Stimulated activated CD4-positive, alpha-beta T cell treated with anti-CD3 and anti-CD28 coated beads, Interleukin-2, amount 100 ng/mL, for 4 hours (primary cell): ENCODE measurements around the gene FAM219A.
A peak's percentile ranks its signal among the peaks of the same experiment; 100 is the strongest.

Source experiments
- DNase-seq: peaks from one replicate; pipeline ENCODE4 v3.0.0-alpha.2; 2020; ENCODE audit warnings: low read depth

FAM219A gene

DNA sequence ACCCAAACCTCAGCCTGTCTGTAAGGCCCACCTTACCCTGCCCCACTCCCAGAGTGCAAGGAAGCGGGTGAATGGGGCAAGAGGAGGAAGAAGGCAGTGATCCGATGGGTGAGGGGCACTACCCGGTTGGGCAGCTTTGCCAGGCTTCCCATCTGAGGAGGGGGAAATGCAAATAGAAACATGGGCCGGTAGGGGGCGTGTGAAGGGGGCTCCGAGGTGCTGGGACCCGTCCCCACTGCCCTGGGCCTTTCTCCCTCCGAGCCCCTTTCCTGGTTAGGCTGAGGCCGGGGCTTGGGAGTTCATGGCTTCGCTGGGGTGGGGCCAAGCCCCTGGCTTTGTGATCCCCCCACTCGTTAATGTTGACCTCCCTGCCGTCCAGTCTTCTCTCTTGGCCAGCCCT is 58.1 kb downstream of the FAM219A start:
- DNase-seq, result no peak

DNA sequence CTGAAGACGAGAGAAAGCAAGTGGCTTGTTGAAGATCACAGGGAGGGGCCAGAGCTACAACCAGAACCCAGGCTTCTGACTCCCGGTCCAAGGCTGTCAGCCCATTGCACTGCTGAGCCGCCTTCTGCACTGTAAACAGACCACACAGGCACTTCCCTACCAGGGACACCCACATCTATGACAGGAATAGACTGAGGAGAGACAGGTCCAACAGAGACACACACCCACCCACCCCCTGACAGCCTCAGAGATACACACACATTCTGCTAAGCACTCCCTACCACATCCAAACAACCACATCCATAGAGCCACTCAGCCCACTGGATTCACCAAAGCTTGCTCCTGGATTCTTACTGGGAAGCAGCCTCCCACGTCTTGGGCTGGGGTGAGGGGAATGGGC is 58.6 kb downstream of the FAM219A start:
- no peak for DNase-seq

DNA sequence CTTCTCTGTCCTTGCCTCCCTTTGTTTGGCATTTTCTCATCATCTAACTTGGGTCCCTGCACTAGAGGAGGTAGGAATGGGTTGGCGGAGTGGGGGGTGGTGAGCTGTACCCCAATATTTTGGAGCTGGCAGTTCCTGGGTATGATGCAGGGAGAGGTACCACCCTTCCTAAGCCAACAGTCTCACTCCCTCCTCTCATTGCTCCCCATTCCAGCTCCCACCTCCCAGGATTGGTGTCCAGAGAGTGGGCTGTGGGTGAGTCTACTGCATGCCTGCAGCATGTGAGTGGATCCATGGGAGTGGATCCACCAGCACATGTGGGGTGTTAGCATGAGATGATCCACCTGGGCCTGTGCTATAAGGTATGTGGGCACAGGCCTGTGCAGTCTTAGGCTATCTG is 59.5 kb downstream of the FAM219A start:
- DNase-seq, result no peak

DNA sequence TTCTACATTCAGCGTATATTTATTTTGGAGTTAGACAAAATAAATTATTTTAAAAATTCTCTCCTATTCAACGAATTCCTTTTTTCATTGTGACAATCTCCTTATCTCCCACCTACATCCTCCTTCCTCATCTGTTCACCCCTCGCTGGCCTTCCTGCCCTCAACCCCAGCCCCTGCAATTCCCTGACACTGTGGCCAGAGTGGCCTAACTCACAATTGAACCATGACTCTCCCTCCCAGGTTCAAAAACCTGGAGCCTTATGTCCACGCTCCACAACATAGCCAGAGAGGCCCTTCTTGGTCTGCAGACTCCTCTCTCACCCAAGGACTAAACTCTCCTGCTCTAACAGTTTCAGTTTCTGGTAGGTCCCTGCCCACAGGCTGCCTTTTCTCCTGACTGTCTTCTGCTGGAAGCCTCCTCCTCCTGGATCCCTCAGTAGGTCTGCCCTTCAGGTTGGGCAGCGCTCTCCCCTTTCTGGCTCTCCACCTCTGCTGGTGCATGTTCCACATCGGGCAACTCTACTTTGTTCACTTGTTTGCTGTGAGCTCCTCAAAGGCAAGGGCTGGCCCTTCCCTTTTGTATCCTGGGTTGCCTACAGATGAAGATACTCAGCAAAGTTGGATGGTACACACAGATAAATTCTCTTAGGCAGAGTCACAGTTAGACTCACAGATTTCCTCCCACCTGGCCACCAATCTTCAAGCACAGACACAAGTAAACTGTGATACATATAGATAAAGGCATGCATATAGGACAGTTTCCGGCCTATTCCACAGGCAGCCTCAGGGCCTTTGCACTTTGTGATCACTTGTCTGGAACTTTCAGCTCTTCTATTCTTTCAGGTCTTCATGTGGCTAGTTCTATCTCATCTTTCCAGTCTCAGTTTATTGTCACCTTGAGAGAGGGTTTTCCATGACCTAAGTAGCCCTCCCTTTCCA is 61.8 kb downstream of the FAM219A start:
- no peak for DNase-seq

DNA sequence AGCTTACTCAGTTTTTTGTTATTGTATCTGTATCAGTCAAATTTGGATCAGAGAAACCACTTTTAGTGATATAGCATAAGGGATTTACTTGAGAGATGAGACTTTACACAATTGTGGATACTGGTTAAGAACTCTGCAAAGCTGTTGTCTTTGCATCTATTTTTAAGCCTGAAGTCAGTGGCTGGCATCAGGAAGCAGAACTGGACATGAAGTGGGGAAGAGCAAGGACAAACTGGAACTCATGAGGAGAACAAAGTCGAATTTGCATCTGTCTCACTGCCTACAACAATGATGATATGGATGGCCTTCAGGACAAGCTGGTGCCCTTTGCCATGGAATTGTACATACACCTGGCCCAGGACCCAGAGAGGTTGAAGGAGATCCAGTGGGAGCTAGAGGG is 65.9 kb downstream of the FAM219A start:
- no peak for DNase-seq

DNA sequence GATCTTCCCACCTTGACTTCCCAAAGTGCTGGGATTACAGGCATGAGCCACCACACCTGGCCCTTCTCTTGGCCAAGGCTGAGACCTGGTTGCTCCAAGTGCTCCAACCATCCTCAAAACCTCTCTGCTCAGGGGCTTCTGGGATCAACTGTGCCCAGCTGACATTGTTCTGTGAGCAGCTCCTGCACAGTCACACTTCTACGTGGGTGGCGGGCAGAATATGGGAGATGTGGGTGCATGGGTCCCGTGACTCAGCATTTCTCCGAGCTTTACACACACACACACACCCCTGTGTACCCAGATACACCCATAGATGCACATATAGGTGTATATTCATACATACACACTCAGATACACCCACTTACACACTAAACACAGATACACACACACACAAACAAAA is 71.1 kb downstream of the FAM219A start:
- no peak for DNase-seq

DNA sequence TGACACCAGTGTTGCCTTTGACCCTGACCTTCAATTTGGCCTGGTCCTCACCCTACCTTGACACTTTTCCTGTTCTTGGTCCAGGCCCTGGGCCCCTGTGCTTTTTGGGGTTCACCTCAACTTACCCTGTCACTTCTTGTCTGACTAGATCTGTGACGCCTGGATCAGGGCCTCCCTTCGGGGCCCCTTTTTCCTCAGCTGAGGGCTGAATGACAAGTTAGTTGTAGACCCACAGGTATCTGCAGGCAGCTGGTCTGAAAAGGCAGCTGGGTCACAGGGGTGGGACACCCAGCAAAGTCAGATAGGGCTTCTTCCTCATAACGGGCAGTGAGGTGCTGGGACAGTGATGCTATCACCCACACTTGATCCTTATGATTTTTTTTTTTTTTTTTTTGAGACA is 71.7 kb downstream of the FAM219A start:
- no peak for DNase-seq

DNA sequence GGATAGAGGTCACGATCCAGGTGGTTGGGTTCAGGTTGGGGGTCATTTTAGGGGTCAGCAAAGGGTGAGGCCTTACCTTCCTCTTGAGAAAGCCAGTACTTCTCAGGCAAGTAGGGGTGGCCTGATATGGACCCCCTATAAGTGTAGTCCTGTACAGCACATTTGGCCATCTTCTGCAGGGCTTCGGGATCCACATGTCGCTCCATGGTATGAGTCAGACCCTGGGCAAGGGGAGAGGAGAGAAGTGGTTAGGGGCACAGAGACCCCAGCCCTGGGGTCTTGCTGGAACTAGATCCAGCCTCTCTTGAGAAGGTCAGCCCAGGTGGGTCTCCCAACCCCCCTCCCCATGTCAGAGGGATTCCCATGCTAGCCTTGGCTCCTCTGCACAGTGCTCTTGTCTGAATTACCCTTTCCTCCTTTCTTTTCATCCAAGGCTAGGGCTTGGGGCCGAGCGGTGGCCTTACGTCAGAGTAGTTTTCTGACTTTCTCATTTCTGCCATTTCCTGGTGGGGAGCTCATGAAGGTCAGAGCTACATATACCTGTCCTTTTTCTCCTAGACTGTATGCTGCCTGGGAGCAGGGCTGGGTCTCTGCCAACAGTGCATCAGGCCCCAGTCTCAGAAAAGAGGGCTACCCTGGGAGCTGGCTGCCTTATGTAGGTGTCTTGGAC is 72.7 kb downstream of the FAM219A start:
- DNase-seq, result no peak

DNA sequence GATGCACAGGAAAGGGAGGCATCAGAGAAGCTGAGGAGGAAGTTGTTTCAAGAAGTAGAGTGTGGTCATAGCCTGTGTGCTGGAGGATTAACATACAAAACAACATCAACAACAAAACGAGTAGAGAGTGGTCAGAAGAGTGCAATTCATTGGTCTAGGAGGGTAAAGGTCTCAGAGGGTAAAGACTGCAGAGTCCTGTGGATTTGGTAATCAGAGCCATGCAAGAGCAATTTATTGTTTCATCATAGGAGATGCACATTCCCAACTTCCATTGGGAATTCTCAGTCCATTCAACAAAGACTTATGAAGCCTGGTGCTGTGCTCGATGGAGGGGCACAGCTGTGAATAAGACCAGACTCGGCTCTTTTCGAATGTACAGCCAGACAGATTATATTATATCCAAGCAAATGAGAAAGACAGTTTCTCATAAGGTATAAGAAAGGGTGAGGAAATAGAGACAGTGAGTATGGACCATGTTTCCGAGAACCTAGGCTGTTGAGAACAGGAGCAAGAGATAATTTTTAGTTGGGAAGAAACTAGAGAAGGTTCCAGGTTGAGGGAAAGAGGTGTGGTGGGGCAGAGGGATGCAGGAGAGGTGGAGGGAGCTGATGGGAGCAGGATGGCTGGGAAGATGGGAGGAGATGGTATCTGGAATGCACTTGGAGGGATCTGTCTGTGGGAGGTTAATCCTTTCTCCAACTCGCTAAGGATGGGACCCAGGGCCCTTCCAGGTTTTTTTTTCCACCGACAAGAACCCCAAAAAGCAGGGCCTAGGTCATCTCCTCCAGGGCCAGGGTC is 73.8 kb downstream of the FAM219A start:
- no peak for DNase-seq

DNA sequence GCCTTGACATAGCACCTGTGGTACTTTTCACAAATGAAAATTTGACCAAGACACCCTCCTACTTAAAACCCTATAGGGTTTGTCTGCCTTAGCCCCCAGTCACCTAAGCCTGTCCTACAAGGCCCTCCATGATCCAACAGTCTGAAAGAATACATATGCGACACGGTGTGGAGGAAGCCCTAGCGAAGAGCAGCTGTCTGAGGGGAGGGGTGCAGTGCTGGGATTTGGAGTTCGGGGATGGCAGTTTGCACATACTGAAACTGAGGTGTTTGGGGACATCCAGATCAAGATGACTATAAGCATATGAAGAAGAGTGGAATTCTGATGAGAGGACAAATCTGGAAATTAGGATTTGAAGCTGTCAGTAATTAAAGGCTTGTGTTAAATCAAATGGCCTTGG is 74.5 kb downstream of the FAM219A start:
- no peak for DNase-seq

DNA sequence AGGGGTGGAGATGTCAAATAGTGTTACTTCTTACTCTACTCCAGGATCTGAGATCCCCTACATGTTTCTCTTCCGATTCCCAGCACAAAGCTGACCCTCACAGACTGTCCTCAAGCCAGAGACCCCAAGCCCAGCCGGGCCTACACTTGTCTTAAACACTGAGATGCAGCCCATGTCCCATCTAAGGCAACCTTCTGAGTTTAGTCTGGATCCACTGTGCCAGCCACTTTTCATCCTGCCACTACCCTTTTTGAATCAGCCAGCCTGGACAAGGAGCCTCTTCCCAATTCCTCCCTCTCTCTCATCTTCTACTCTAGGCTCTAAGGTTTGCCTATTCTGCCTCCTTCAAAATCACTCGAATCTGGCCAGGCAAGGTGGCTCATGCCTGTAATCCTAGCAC is 75.5 kb downstream of the FAM219A start:
- no peak for DNase-seq

DNA sequence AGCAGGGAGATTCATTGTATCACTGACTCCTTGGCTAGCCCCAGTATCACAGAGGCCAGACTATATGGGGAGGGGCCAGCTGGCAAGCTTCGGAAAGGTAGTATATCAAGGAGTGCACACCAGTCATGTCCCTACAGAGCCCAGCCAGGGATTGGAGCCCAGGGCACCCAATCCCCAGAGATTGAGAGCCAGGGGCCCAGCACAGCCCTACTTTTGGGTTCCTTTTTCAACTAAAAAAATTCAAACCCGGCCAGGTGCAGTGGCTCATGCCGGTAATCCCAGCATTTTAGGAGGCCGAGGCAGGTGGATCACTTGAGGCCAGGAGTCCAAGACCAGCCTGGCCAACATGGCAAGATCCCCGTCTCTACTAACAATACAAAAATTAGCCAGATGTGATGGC is 76.3 kb downstream of the FAM219A start:
- DNase-seq, result no peak

DNA sequence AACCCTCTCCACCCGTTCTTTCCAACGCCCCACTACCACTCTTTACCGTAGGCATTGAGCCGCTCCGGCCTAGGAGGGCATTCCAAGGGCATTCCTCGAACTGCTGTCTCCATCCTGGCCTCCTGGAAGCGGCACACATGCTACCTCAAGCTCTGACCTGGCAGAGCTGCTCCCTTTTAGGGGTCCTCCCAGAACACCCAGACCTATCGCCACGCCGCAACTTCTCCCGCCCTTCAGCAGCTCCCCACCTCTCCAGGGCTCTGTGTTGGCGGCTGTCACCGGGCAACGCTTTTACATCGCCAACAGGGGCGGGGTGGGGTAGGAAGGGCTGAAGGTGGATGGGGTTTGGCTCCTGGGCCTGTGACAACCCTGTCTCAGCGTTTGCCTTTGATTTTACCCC is 77.0 kb downstream of the FAM219A start:
- no peak for DNase-seq

DNA sequence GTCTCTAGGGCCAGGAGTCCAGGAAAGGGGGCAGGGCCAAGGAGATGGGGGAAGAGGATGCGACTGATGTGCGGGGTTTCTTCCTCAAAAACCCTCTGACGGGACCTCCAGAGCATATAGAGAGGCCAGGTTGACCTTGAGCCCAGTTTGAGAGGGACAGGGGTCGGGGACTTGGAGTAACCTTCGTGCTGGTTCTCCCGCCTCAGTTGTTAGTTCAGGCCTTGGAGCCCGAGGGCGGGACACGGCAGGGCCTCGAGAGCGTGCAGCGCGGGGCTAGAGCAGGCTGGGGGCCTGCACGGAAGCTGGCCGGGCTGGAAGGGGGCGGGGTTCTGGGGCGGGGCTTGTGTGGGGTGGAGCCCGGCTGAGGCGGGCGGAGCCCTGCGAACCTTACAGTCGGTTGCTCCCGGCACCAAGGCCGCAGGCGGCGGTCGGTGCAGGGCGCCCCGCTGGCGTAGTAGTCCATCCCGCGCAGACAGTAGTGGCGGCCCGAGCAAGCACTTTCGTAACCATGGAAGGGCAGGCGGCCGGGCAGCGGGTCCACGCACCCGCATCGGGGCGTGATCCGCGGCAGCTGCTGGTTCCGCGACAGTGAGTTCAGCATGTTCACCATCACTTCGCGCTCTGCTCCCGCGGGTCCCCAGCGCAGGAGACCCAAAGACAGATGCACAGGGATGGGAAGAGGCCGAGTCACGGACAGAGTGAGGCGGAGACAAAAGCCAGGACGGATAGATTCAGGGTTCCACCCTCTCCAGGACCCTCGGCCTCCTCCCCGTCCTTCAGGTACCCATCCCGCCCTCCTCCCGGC is 77.7 kb downstream of the FAM219A start:
- DNase-seq, result peak; percentile 55

DNA sequence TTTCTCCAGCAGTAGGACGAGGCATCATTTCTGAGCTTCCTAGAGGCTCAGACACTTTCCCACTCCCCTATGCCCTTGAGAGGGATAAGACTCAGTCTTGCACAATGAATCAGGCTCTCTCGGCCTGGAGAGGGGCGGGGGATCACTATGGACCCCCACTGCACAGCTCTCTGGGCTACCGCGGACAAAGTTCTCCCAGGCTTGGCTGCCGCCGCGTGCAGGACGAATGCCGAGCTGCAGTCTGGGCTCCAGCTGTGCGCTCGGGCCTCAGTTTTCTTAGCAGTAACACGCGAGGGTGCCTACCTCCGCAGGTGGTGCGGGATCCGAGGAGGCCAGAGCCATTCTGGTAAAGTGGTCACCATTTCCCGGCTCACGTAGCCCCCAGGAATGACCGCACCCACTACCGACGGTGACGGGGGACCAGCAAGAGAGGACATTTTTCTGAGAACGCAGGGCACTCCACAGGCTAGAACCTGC is 78.3 kb downstream of the FAM219A start:
- DNase-seq, result no peak

DNA sequence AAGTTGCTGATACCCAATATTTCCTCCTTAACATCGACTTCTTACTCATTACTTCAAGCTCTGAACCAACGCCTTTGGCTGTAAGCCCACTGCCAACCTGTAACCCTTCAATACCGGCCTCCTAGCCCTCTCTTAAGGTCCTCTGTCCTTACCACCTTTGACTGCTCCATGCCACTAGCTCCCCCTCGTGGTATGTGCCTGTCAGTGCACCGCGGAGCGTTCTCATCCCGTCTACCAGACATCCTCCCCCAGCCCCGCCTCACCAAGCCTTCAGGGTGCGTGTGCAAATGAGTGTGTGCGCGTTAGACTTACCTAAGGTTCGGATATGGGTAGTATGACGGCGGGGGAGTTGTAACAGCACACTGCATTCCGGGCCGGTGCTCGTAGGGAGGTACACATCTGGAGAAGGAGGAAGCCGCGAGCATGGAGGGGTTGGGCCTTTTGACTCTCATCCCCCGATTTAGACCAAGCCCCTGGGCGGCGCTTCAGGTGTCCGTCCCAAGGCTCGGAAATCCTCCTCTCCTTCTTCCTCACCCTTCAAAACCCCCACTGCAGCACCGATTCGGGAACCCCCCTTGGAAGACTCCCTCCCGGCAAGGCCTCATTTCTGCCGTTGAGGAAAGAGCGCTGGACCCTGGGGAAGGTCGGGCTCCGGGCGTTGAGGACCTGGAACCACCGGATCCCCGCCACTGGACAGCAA is 78.9 kb downstream of the FAM219A start:
- peak; percentile 87 for DNase-seq

DNA sequence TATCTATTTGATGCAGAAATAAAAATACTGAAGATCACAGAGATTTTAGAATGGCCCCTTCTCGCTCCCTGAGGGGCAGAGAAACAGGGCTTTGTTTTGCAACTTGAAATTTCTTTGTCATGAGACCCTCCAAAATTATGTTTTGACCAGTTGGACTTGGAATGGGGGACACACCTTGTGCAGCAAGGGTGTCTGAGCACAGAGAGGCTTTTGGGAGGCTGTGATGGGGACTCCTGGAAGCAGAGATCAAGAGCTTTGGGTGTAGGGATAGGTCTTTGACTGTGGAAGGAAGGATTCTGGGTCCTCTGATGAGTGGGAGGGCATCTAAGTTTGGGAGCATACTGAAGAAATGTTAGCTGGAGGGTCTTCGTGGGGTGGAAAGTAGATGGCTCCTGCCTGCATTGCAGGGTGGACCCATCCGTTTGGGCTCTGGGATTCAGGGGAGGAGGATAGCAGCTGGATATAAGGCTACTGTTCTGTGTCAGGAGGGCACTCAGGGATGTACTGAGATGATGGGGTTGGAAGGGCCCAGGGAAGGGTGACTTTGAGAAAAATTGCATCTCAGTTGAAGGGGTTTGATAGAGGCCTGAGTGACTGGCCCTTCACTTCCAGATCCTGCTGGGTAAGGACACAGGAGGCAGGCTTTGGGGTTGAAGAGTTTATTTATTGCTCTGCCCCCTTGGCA is 79.9 kb downstream of the FAM219A start:
- no peak for DNase-seq

DNA sequence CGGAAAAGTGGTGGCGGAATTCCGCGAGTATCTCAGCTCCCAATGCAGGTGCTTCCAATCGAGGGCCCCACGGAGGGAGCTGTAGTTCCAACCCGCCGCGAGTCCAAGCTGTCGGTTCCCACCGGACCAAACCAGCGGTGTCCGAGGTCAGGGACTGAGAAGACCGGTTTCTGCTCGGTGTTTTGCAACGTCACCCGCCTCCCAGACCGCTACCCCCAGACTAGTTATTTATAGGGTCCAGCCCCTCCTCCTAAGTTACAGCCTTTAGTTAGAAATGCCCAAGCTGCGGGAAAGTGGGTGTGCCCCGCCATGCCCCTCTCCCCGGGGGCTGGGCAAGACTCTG is 81.0 kb downstream of the FAM219A start:
- DNase-seq, result no peak

DNA sequence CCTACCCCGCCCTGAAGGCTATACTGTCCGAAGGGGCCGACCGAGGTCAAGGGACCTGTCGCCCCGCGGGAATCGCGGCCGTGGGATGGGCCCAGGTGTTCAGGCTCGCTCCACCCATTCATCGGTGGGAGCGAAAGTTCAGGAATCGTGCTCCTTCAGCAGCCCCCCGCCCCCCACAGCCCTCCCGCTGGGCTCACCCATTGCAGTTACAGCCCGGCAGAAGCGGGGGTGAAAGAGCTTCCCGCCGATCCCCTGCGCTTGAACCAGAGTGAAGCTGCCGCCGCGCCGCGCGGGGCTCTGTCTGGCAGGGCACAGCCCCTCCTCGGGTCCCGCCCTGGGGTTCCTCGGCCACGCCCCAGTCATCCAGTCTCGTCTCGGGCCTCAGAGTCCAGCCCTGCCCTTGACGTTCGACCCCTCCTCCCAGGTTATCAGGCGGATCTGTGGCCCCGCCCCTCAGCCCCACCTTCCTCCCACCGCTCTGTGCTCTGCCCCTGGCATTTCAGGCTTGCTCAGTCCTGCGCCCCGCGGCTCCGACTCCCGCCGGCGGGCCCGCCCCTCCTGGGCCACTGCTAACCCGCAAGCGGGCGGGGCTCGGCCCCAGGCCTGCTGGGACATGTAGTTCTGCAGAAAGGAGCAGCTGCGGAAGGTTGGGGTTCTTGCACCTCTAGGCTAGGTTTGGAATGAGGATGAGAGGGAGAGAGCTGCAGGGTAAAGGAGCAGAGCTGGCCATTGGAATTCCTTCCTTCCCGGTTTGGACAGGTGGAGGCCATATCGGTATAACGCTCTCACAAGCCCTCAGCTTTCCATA is 81.6 kb downstream of the FAM219A start, which contains the start of gene MYORG:
TSS of gene MYORG (minus strand) at position 303 of the 808 bp plus-strand sequence. CDS start 3,955 bp downstream, outside the sequence.
- peak; percentile 92 for DNase-seq
